ENCODE measurements around the gene TBX21.
"Not testable (repeated sequence)": the region's sequence is repeated elsewhere in the genome, so short reads cannot be mapped to it uniquely, and the experiment has no call there.

The TBX21 gene

GRCh38 chr17:47762728-47763127 is 29.7 kb downstream of the TBX21 start:
- Histone ChIP-seq H3K9me3 (ENCODE audit: insufficient read depth, low read length) (no peaks in the 10 kb centered on the region), H3K27ac (ENCODE audit: low read depth, low read length) (no peak overlapping the region), H2AFZ (ENCODE audit: low read depth, low read length, severe bottlenecking) (no peak overlapping the region), H3K9me2 (replicated peaks; ENCODE audit: insufficient read depth, low read length) (no peaks in the 10 kb centered on the region), H4K20me1 (ENCODE audit: low read depth, low read length) (no peaks in the 10 kb centered on the region), H3F3A (ENCODE audit: insufficient read depth) (no peaks in the 10 kb centered on the region), H3K4me3 (ENCODE audit: insufficient read depth, low read length, poor library complexity, severe bottlenecking) (no peak overlapping the region), H3K79me2 (ENCODE audit: insufficient read depth, low read length) (no peaks in the 10 kb centered on the region), H3K27me3 (ENCODE audit: low read length) (no peaks in the 10 kb centered on the region), H3K36me3 (ENCODE audit: low read length) (no peaks in the 10 kb centered on the region), H3K4me2 (ENCODE audit: low read depth, low read length, poor library complexity, severe bottlenecking) (no peak overlapping the region), H3K9ac (ENCODE audit: low read length) (no peak overlapping the region)
- TF ChIP-seq CTCF (IDR thresholded peaks at IDR 0.05; ENCODE audit: insufficient read depth, low read length, poor library complexity, severe bottlenecking): no peak

- no peaks in the 10 kb centered on the region for H4K20me1 ChIP-seq (ENCODE audit: low read depth, low read length)
Observed at GRCh38 chr17:47763913-47764582, 31.0 kb downstream of the TBX21 start.

GRCh38 chr17:47773649-47774048 is 40.6 kb downstream of the TBX21 start:
- H3K79me2 ChIP-seq (ENCODE audit: insufficient read depth, low read length); H3K9ac ChIP-seq (ENCODE audit: low read length); H4K20me1 ChIP-seq (ENCODE audit: low read depth, low read length); H2AFZ ChIP-seq (ENCODE audit: low read depth, low read length, severe bottlenecking); H3F3A ChIP-seq (ENCODE audit: insufficient read depth); H3K4me3 ChIP-seq (ENCODE audit: insufficient read depth, low read length, poor library complexity, severe bottlenecking); H3K4me2 ChIP-seq (ENCODE audit: low read depth, low read length, poor library complexity, severe bottlenecking); H3K36me3 ChIP-seq (ENCODE audit: low read length); H3K9me2 ChIP-seq (replicated peaks; ENCODE audit: insufficient read depth, low read length); H3K9me3 ChIP-seq (ENCODE audit: insufficient read depth, low read length); H3K27ac ChIP-seq (ENCODE audit: low read depth, low read length); H3K27me3 ChIP-seq (ENCODE audit: low read length): not testable (repeated sequence)

More at GRCh38 chr17:47763913-47764582, 31.0 kb downstream of the TBX21 start:
- Histone ChIP-seq H3K79me2 (ENCODE audit: insufficient read depth, low read length) (no peaks in the 10 kb centered on the region), H3K4me3 (ENCODE audit: insufficient read depth, low read length, poor library complexity, severe bottlenecking) (no peak overlapping the region), H3K27ac (ENCODE audit: low read depth, low read length) (no peak overlapping the region), H3K9me2 (replicated peaks; ENCODE audit: insufficient read depth, low read length) (no peaks in the 10 kb centered on the region), H3K27me3 (ENCODE audit: low read length) (no peaks in the 10 kb centered on the region), H3K9ac (ENCODE audit: low read length) (no peak overlapping the region), H2AFZ (ENCODE audit: low read depth, low read length, severe bottlenecking) (no peak overlapping the region), H3F3A (ENCODE audit: insufficient read depth) (no peaks in the 10 kb centered on the region), H3K36me3 (ENCODE audit: low read length) (no peaks in the 10 kb centered on the region), H3K4me2 (ENCODE audit: low read depth, low read length, poor library complexity, severe bottlenecking) (no peak overlapping the region), H3K9me3 (ENCODE audit: insufficient read depth, low read length) (no peaks in the 10 kb centered on the region)
- TF ChIP-seq CTCF (IDR thresholded peaks at IDR 0.05; ENCODE audit: insufficient read depth, low read length, poor library complexity, severe bottlenecking) (no peak), EZH2phosphoT487 (conservative IDR thresholded peaks at IDR 0.05; ENCODE audit: low read length) (no peak)

GRCh38 chr17:47774331-47774730 is 41.3 kb downstream of the TBX21 start:
- Histone ChIP-seq H3K27ac (ENCODE audit: low read depth, low read length) (no peak overlapping the region), H3K27me3 (ENCODE audit: low read length) (no peaks in the 10 kb centered on the region), H3K79me2 (ENCODE audit: insufficient read depth, low read length) (no peaks in the 10 kb centered on the region), H2AFZ (ENCODE audit: low read depth, low read length, severe bottlenecking) (no peak overlapping the region), H3K4me2 (ENCODE audit: low read depth, low read length, poor library complexity, severe bottlenecking) (no peak overlapping the region), H3K9me2 (replicated peaks; ENCODE audit: insufficient read depth, low read length) (no peaks in the 10 kb centered on the region), H3K9me3 (ENCODE audit: insufficient read depth, low read length) (0 out of 2 replicates have a peak, but pooled peaks cover 6% of the 10 kb centered on the region), H3K9ac (ENCODE audit: low read length) (no peak overlapping the region), H4K20me1 (ENCODE audit: low read depth, low read length) (no peaks in the 10 kb centered on the region), H3K4me3 (ENCODE audit: insufficient read depth, low read length, poor library complexity, severe bottlenecking) (no peak overlapping the region), H3K36me3 (ENCODE audit: low read length) (no peaks in the 10 kb centered on the region), H3F3A (ENCODE audit: insufficient read depth) (no peaks in the 10 kb centered on the region)
- no peak for TF ChIP-seq EZH2phosphoT487 (conservative IDR thresholded peaks at IDR 0.05; ENCODE audit: low read length)
- no peak for TF ChIP-seq CTCF (IDR thresholded peaks at IDR 0.05; ENCODE audit: insufficient read depth, low read length, poor library complexity, severe bottlenecking)

Data from SU-DHL-6 (cell line).